Stimulated activated CD8-positive, alpha-beta memory T cell treated with anti-CD3 and anti-CD28 coated beads, Interleukin-15, amount 100 ng/mL, for 24 hours (primary cell): ENCODE measurements around the gene CENPE.
"Not testable (repeated sequence)": the region's sequence is repeated elsewhere in the genome, so short reads cannot be mapped to it uniquely, and the experiment has no call there.

Source experiments
- DNase-seq: peaks from one replicate; pipeline ENCODE4 v3.0.0-alpha.2; 2020; ENCODE audit warnings: low read depth

The CENPE gene, protein sequence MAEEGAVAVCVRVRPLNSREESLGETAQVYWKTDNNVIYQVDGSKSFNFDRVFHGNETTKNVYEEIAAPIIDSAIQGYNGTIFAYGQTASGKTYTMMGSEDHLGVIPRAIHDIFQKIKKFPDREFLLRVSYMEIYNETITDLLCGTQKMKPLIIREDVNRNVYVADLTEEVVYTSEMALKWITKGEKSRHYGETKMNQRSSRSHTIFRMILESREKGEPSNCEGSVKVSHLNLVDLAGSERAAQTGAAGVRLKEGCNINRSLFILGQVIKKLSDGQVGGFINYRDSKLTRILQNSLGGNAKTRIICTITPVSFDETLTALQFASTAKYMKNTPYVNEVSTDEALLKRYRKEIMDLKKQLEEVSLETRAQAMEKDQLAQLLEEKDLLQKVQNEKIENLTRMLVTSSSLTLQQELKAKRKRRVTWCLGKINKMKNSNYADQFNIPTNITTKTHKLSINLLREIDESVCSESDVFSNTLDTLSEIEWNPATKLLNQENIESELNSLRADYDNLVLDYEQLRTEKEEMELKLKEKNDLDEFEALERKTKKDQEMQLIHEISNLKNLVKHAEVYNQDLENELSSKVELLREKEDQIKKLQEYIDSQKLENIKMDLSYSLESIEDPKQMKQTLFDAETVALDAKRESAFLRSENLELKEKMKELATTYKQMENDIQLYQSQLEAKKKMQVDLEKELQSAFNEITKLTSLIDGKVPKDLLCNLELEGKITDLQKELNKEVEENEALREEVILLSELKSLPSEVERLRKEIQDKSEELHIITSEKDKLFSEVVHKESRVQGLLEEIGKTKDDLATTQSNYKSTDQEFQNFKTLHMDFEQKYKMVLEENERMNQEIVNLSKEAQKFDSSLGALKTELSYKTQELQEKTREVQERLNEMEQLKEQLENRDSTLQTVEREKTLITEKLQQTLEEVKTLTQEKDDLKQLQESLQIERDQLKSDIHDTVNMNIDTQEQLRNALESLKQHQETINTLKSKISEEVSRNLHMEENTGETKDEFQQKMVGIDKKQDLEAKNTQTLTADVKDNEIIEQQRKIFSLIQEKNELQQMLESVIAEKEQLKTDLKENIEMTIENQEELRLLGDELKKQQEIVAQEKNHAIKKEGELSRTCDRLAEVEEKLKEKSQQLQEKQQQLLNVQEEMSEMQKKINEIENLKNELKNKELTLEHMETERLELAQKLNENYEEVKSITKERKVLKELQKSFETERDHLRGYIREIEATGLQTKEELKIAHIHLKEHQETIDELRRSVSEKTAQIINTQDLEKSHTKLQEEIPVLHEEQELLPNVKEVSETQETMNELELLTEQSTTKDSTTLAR (N-terminal part only)

DNA sequence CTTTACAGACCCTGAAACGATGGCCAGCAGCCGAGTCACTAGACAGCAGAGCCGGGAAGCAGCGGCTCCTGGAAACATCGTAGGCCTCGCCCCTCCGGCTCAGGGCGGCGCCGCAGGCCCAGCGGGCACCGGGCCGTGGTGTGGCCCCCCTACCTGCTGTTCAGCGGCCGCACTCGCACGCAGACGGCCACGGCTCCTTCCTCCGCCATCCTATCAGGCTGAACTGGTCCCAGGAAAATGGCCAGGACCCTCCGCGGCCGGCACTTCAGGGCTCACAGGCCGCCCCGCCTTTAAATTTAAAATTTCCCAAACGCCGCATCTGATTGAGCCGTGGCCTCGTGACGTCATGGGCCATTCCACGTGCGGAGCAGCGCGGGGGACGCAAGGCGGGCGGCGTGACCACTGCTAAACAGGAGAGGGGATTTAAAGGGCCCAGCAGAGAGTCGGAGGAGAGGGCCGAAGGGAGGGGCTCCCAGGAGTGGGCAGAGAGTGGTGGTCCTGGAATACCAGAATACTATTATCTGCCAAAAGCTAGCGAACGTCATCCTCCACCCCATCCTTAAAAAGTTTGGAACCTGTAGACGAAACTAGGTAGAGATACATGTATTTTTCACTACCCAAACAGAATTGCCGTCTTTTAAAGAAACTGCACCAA lies at the start of gene CENPE:
Gene CENPE (minus strand): TSS at position 233 of the 655 bp plus-strand sequence. CDS start 24 bp downstream, at position 209.
- peak; percentile 69 for DNase-seq

DNA sequence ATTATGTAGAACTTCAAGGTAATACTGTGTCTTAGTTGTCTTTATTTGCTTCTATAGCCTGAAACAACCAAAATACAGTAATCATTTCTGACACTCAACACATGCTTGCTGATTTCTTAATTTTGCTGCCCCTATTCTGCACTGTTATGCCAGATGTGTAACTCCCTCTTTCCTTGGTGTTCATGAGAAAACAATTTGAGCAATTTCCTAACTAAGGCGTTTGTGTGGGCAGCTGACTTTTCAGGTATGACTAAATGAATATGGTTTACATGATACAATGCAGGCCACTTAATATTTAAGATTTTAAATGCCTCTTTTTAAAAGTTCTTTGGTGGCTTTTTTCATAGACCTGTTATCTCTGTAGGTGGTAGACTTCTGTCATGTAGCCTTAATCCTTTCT lies 46.1 kb upstream of the CENPE start:
- no peak for DNase-seq

- not testable (repeated sequence) for DNase-seq
These were observed 32.8 kb upstream of the CENPE start for GRCh38 chr4:103230938-103231337.

GRCh38 chr4:103223556-103223955 lies 25.4 kb upstream of the CENPE start:
- not testable (repeated sequence) for DNase-seq

- DNase-seq = no peak
These were observed 9.5 kb upstream of the CENPE start for GRCh38 chr4:103207673-103208072.

- DNase-seq = no peak
These were observed 6.0 kb upstream of the CENPE start for GRCh38 chr4:103204111-103204510.

DNA sequence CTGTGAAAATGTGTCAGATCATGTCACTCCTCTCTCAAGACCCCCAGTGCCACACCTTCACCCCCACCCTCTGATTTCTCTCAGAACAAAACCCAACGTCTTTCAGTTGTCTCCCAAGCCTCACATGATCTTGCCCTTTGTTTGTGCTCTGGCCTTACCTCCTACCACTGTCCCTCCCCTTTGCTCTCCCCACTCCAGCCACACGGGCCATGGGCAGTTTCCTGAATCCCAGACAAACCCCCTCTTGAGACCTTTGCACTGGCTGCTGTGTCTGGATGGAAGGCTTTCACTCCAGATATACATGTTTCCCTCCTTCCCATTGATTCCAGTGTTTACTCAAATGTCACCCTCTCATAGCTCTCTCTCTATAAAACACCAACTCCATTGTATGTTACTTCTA lies 3.6 kb upstream of the CENPE start:
- DNase-seq = no peak

DNA sequence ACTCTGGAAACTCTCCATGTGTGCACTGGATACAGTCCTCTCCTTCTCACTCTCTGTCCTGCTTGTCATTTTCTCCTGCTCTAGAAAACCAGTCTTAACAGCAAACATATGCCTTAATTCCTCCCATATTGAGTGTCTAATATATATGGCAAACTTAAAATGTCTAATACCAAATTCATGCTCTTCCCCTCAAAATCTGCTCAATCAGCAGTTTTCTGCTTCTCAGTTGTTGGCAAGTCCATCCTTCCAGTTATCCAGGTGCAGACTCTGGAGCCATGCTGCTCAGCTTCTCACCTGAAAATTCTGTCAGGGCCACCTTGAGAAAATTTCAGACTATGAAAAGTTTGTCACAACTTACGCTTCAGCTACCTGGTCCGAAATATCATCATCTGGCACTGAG lies 3.1 kb upstream of the CENPE start:
- DNase-seq = no peak

DNA sequence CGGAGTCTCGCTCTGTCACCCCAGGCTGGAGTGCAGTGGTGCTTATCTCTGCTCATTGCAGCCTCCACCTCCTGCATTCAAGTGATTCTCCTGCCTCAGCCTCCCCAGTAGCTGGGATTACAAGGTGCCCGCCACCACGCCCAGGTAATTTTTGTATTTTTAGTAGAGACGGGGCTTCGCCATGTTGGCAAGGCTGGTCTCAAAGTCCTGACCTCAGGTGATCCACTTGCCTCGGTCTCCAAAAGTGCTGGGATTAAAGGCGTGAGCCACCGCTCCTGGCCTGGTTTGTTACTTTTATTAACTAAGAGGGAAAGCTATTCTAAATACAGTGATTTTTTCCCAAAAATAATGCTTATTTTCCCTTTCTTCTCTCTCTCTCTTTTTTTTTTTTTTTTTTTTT lies 866 bp upstream of the CENPE start:
- no peak for DNase-seq

DNA sequence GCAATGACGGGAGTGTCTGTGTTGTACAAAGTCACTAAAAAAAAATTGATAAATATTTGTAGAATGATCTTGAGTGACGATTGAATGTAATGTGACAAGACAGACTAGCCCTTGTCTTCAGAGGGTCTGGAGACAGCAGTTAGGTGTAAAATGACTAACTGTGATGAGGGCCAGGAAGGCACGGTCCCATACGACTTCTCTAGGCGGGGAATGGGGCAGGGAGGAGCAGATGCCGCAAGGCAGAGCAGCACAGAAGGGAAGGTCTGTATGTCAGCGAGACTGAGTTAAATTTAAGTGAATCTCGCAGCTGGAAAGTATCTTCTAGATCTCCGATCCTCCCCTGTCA lies 405 bp downstream of the CENPE start:
- DNase-seq = no peak

GRCh38 chr4:103193457-103193856 lies 4.7 kb downstream of the CENPE start:
- DNase-seq = no peak

DNA sequence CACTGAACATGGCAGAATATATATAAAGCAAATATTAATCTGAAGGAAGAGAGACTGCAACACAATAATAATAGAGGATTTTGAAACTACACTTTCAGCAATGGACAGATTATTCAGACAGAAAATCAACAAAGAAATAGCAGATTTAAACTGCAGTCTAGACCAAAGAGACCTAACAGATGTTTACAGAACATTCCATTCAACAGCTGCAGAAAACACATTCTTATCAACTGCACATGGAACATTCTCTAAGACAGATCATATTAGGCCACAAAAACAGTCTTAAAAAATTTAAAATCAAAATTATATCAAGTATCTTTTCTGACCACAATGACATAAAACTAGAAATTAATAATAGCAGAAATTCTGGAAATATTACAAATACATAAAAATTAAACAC lies 27.1 kb downstream of the CENPE start:
- no peak for DNase-seq

GRCh38 chr4:103169750-103170149 lies 28.4 kb downstream of the CENPE start:
- DNase-seq = not testable (repeated sequence)

DNA sequence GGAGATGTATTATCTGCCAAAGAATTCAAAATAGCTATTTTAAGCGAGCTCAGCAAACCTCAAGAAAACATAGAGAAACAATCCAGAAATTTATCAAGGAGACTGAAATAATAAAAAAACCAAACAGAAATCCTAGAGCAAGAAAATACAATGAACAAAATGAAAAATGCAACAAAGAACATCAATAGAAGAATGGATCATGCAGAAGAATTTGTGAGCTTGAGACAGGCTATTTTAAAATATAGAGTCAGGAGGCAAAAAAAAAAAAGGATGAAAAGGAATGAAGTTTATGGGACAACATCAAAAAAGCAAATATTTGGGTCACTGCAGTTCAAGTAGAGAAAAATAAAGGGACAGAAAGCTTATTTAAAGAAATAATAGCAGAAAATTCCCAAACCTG lies 29.1 kb downstream of the CENPE start:
- no peak for DNase-seq

- no peak for DNase-seq
These were observed 36.0 kb downstream of the CENPE start for GRCh38 chr4:103162176-103162575.

GRCh38 chr4:103158760-103159159 lies 39.4 kb downstream of the CENPE start:
- no peak for DNase-seq

DNA sequence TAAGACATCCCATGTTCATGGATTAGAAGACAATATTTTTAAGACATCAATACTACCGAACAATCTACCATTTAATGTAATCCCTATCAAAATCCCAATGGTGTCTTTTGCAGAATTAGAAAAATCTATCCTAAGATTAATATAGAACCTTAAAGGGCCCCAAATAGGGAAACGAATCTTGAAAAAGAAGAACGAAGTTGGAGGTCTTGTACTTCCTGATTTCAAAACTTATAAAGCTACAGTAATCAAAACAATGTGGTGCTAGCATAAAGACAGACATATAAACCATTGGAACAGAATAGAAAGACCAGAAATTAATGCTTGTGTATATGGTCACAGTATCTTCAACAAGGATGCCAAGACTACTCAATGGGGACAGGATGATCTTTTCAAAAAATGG lies 42.0 kb downstream of the CENPE start:
- DNase-seq = no peak

- DNase-seq = no peak
These were observed 45.8 kb downstream of the CENPE start for GRCh38 chr4:103152381-103152780.

- DNase-seq = no peak
These were observed 47.5 kb downstream of the CENPE start for GRCh38 chr4:103150677-103151076.

DNA sequence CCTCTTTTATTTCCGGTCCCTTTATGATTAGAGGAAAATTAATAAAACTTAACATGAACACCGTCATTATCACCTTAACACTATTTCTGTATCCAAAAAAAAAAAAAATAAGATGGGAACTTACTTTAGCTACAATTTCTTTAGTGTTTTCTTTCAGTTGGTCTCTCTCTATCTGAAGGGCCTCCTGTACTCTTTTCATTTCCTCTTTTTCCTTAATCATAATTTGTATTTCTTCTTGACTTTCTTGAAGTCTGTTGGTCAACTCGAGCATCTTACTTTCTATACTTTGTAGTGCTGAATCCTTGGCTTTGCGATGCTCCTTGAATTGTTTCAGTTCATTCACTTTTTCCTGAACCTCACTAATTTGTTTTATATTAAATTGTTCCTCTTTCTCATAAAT lies 53.2 kb downstream of the CENPE start:
- DNase-seq = no peak

DNA sequence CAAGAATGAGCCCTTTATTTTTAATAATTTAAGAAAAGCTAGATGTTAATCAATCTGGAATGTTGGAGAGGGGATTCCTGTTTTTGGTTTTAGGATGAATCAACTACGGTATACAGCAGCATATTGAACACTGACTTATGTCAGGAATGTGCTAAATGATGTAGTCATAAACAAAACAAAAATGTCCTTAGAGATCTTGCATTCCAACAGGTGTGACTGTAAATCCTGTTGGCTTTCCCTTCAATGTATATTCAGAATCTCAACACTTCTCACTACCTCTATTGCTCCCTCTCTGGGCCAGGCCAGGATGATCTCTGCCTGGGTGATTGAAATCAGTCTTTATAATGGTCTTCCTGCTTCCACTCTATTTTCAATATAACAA lies 60.7 kb downstream of the CENPE start:
- DNase-seq = no peak
